HepG2 (cell line): ENCODE measurements around the gene AGFG1. TPM values are rescaled to one million over a fixed set of nuclear protein-coding genes. Genes with fewer than 3 reads are reported as not detected.

Experiments
- microRNA-seq: library from miRNA; unstranded; fragments of <30 nt; microRNA quantifications from one replicate; pipeline ENCODE4, GENCODE V29; 2020
- polyA plus RNA-seq, 8 experiments: library from polyadenylated mRNA; depleted of rRNA in 3 of 8; stranded (reverse) in 7 of 8; unstranded in 1 of 8; fragments of >200 nt; fragmentation: Illumina TruSeq in 4 of 8; extraction: Trizol in 4 of 8; gene quantifications; 2 replicates each; pipeline versions ENCODE4 v1.2.1 to v1.2.3, GENCODE V29; 2011 to 2016; ENCODE audit warnings: low read depth in 4 of 8, missing spikeins in 1 of 8, mixed read lengths in 1 of 8; ENCODE audit not compliant: insufficient read depth in 1 of 8
- total RNA-seq, 5 experiments: library from RNA; depleted of rRNA; stranded (reverse); fragments of >200 nt; fragmentation: Illumina TruSeq; extraction: Trizol; gene quantifications; 2 replicates each; pipeline ENCODE4 v1.2.3, GENCODE V29; 2016; ENCODE audit warnings: low read depth in 1 of 5

The AGFG1 gene
- total and polyA plus RNA-seq, 2 of the 13 experiments (the other 11 are each of a cell fraction or from before 2014, with no cell fraction given) = 145 to 168 TPM

Small RNA genes lying within 50 kb of the gene (microRNA-seq; reads per million reads assigned to microRNA genes)
- gene MIR5703 = not detected

Other genes with a start within 250 kb of the AGFG1 start
- gene MFF, start 146.9 kb upstream of the AGFG1 start, total RNA-seq (2016; rRNA removed; fragmentation: Illumina TruSeq; extraction: Trizol) = 156 and 170 TPM in 2 replicates
- gene MFF, start 146.9 kb upstream of the AGFG1 start, polyA plus RNA-seq (2011; rRNA removed) = 65.2 and 81.9 TPM in 2 replicates
- not detected in 2 replicates for gene TM4SF20, start 92.8 kb upstream of the AGFG1 start, total RNA-seq (2016; rRNA removed; fragmentation: Illumina TruSeq; extraction: Trizol)
- not detected in 2 replicates for gene TM4SF20, start 92.8 kb upstream of the AGFG1 start, polyA plus RNA-seq (2011; rRNA removed)
- gene SCYGR1, start 84.2 kb upstream of the AGFG1 start, total RNA-seq (2016; rRNA removed; fragmentation: Illumina TruSeq; extraction: Trizol) = not detected in 2 replicates
- not detected in 2 replicates for gene SCYGR1, start 84.2 kb upstream of the AGFG1 start, polyA plus RNA-seq (2011; rRNA removed)
- gene SCYGR2, start 126.7 kb downstream of the AGFG1 start, total RNA-seq (2016; rRNA removed; fragmentation: Illumina TruSeq; extraction: Trizol) = not detected in 2 replicates
- not detected in 2 replicates for gene SCYGR2, start 126.7 kb downstream of the AGFG1 start, polyA plus RNA-seq (2011; rRNA removed)
- not detected in 2 replicates for gene SCYGR3, start 142.7 kb downstream of the AGFG1 start, total RNA-seq (2016; rRNA removed; fragmentation: Illumina TruSeq; extraction: Trizol)
- gene SCYGR3, start 142.7 kb downstream of the AGFG1 start, polyA plus RNA-seq (2011; rRNA removed) = not detected in 2 replicates
- not detected in 2 replicates for gene SCYGR4, start 145.3 kb downstream of the AGFG1 start, total RNA-seq (2016; rRNA removed; fragmentation: Illumina TruSeq; extraction: Trizol)
- gene SCYGR4, start 145.3 kb downstream of the AGFG1 start, polyA plus RNA-seq (2011; rRNA removed) = not detected in 2 replicates
- not detected in 2 replicates for gene SCYGR5, start 194.6 kb downstream of the AGFG1 start, total RNA-seq (2016; rRNA removed; fragmentation: Illumina TruSeq; extraction: Trizol)
- gene SCYGR5, start 194.6 kb downstream of the AGFG1 start, polyA plus RNA-seq (2011; rRNA removed) = not detected in 2 replicates
- 1.7 and 2.3 TPM in 2 replicates for gene SLC19A3, start 245.9 kb downstream of the AGFG1 start, total RNA-seq (2016; rRNA removed; fragmentation: Illumina TruSeq; extraction: Trizol)
- gene SLC19A3, start 245.9 kb downstream of the AGFG1 start, polyA plus RNA-seq (2011; rRNA removed) = 3.4 and 5.2 TPM in 2 replicates